HepG2 (cell line): ENCODE measurements around the gene RSAD1. TPM values are rescaled to one million over a fixed set of nuclear protein-coding genes. Genes with fewer than 3 reads are reported as not detected.

Experiments
- ATAC-seq: fragments of 200-7000 bp; cut with Tn5 transposase; 3 replicates; pipeline ENCODE4 v1.9.1; 2020; ENCODE audit warnings: mild to moderate bottlenecking, moderate library complexity
- BruUV-seq: library from RNA; stranded (reverse); fragments of 400-500 nt; replicated peaks from 2 replicates; lab custom pipeline; 2021; lab: Mats Ljungman, UMichigan
- CTCF ChIA-PET: fragments of 300-600 bp; formaldehyde crosslinking; extraction: SDS; loops from one replicate; lab custom pipeline; 2021; ENCODE audit warnings: low total read pairs, inconsistent platforms, low intra/inter-chr PET ratio; lab: Yijun Ruan, JAX
- POLR2A ChIA-PET: fragments of 350-600 bp; sonication (Branson Sonifier 250); formaldehyde crosslinking; loops from one replicate; lab custom pipeline; 2020; ENCODE audit warnings: antibody characterized with exemption, inconsistent platforms; lab: Yijun Ruan, JAX
- DNase-seq: peaks from one replicate; pipeline ENCODE4 v3.0.0-alpha.2; 2015; ENCODE audit warnings: low spot score
- FAIRE-seq: peaks from 3 replicates; lab custom pipeline; 2011; peaks lifted over from hg19 to GRCh38; lab: Jason Lieb, UNC
- H2AFZ ChIP-seq: one replicate; pipeline ENCODE4 v1.6.1; 2011; ENCODE audit warnings: low read length, inconsistent platforms
- H3K27ac ChIP-seq: fragments of 300-600 bp; 3 replicates; pipeline ENCODE4 v1.8.0; 2011; ENCODE audit warnings: mixed run types, mild to moderate bottlenecking, mixed read lengths, low read length, inconsistent platforms; ENCODE audit not compliant: insufficient read depth; ENCODE audit errors: extremely low read length
- H3K27me3 ChIP-seq, 2 experiments: fragments of 200-600 bp in 1 of 2; 2 replicates in 1 of 2; 3 replicates in 1 of 2; pipeline versions ENCODE4 v1.6.0 to v1.8.0; 2011; ENCODE audit warnings: low read length in 2 of 2, mild to moderate bottlenecking in 2 of 2, moderate library complexity in 2 of 2, inconsistent platforms in 1 of 2; ENCODE audit not compliant: insufficient read depth in 2 of 2, control insufficient read depth in 1 of 2
- H3K36me3 ChIP-seq, 2 experiments: fragments of 200-600 bp in 1 of 2; replicated peaks in 1 of 2; 2 replicates in 1 of 2; 3 replicates in 1 of 2; pipeline versions ENCODE4 v1.5.1 to v1.8.0; 2011; ENCODE audit warnings: low read length in 2 of 2, inconsistent platforms in 1 of 2; ENCODE audit not compliant: insufficient read depth in 2 of 2, control insufficient read depth in 1 of 2
- H3K4me1 ChIP-seq: 2 replicates; pipeline ENCODE4 v1.5.1; 2012; ENCODE audit warnings: low read length, inconsistent platforms; ENCODE audit not compliant: insufficient read depth
- H3K4me2 ChIP-seq: 2 replicates; pipeline ENCODE4 v1.6.0; 2011; ENCODE audit warnings: low read depth, low read length, inconsistent platforms
- H3K4me3 ChIP-seq, 3 experiments: fragments of 200-600 bp in 1 of 3; sonication (generic), shearing (Covaris generic) in 1 of 3; replicated peaks in 1 of 3; 2 replicates each; pipeline ENCODE4 v1.5.1; 2011 to 2016; ENCODE audit warnings: low read length in 3 of 3, inconsistent platforms in 2 of 3, low read depth in 2 of 3, mild to moderate bottlenecking in 2 of 3, control low read depth in 1 of 3, mixed read lengths in 1 of 3; ENCODE audit not compliant: insufficient read depth in 1 of 3
- H3K79me2 ChIP-seq: one replicate; pipeline ENCODE4 v1.6.1; 2011; ENCODE audit warnings: low read length, inconsistent platforms; ENCODE audit not compliant: insufficient read depth
- H3K9ac ChIP-seq: 2 replicates; pipeline ENCODE4 v1.6.0; 2011; ENCODE audit warnings: mild to moderate bottlenecking, low read depth, low read length, inconsistent platforms; ENCODE audit not compliant: insufficient read depth
- H3K9me3 ChIP-seq: 2 replicates; pipeline ENCODE4 v1.5.1; 2012; ENCODE audit warnings: mild to moderate bottlenecking, low read length
- H4K20me1 ChIP-seq: 2 replicates; pipeline ENCODE4 v1.6.0; 2011; ENCODE audit warnings: inconsistent platforms, mild to moderate bottlenecking, low read length, moderate library complexity; ENCODE audit not compliant: insufficient read depth
- DMAP1 ChIP-seq: IDR thresholded peaks from 2 replicates; pipeline ENCODE4 v1.6.1; 2016
- FOSL2 ChIP-seq: sonication (generic); formaldehyde crosslinking; IDR thresholded peaks from 2 replicates; pipeline ENCODE4 v1.4.0; 2020; ENCODE audit warnings: missing genetic modification reagents
- NFYB ChIP-seq: sonication (generic); formaldehyde crosslinking; IDR thresholded peaks from 2 replicates; pipeline ENCODE4 v1.4.0; 2020; ENCODE audit warnings: missing genetic modification reagents
- PHF20 ChIP-seq: sonication (generic); formaldehyde crosslinking; IDR thresholded peaks from 2 replicates; pipeline ENCODE4 v1.5.0; 2020; ENCODE audit warnings: mild to moderate bottlenecking, missing genetic modification reagents
- SOX5 ChIP-seq: IDR thresholded peaks from 2 replicates; pipeline ENCODE4 v1.6.1; 2016; ENCODE audit warnings: borderline replicate concordance
- ZNF432 ChIP-seq: sonication (generic); formaldehyde crosslinking; IDR thresholded peaks from 2 replicates; pipeline ENCODE4 v1.5.0; 2020; ENCODE audit warnings: missing genetic modification reagents, mild to moderate bottlenecking, borderline replicate concordance
- ZNF484 ChIP-seq: sonication (generic); formaldehyde crosslinking; IDR thresholded peaks from 2 replicates; pipeline ENCODE4 v1.5.1; 2020; ENCODE audit warnings: mild to moderate bottlenecking, low read depth, missing genetic modification reagents, borderline replicate concordance
- WGBS: methylation state at CpG from one replicate; pipeline ENCODE4 v1.1.6; 2017; ENCODE audit warnings: low lambda C conversion rate; 5-methylcytosine and 5-hydroxymethylcytosine counted together
- in situ Hi-C: cut with HindIII; loops from 2 replicates; pipeline ENCODE4 v1.10.0; 2017; ENCODE audit warnings: low pct_unique_long_range_greater_than_20kb; ENCODE audit not compliant: extremely low pct_ligation_motif_present
- intact Hi-C: fragments of 100-400 bp; cut with micrococcal nuclease; formaldehyde crosslinking; loops from one replicate; pipeline ENCODE4 v1.10.0; 2022; ENCODE audit not compliant: unreplicated experiment
- polyA plus RNA-seq, 8 experiments: library from polyadenylated mRNA; depleted of rRNA in 3 of 8; stranded (reverse) in 7 of 8; unstranded in 1 of 8; fragments of >200 nt; fragmentation: Illumina TruSeq in 4 of 8; extraction: Trizol in 4 of 8; gene quantifications; 2 replicates each; pipeline versions ENCODE4 v1.2.1 to v1.2.3, GENCODE V29; 2011 to 2016; ENCODE audit warnings: low read depth in 4 of 8, missing spikeins in 1 of 8, mixed read lengths in 1 of 8; ENCODE audit not compliant: insufficient read depth in 1 of 8
- total RNA-seq, 5 experiments: library from RNA; depleted of rRNA; stranded (reverse); fragments of >200 nt; fragmentation: Illumina TruSeq; extraction: Trizol; gene quantifications; 2 replicates each; pipeline ENCODE4 v1.2.3, GENCODE V29; 2016; ENCODE audit warnings: low read depth in 1 of 5
- TF ChIP-seq, protein P1 (sequence below): sonication (generic); formaldehyde crosslinking; IDR thresholded peaks from 2 replicates; pipeline ENCODE4 v1.5.0; 2020; ENCODE audit warnings: mild to moderate bottlenecking, missing genetic modification reagents
- TF ChIP-seq, protein P2 (sequence below): sonication (generic); formaldehyde crosslinking; IDR thresholded peaks from 2 replicates; pipeline ENCODE4 v1.4.0; 2020; ENCODE audit warnings: missing genetic modification reagents, borderline replicate concordance
- TF ChIP-seq, protein P3 (sequence below): sonication (generic); formaldehyde crosslinking; IDR thresholded peaks from 2 replicates; pipeline ENCODE4 v1.5.0; 2020; ENCODE audit warnings: mild to moderate bottlenecking, missing genetic modification reagents

Gene RSAD1
- total and polyA plus RNA-seq, 2 of the 13 experiments (the other 11 are each of a cell fraction or from before 2014, with no cell fraction given): 22.7 to 27.7 TPM

DNA sequence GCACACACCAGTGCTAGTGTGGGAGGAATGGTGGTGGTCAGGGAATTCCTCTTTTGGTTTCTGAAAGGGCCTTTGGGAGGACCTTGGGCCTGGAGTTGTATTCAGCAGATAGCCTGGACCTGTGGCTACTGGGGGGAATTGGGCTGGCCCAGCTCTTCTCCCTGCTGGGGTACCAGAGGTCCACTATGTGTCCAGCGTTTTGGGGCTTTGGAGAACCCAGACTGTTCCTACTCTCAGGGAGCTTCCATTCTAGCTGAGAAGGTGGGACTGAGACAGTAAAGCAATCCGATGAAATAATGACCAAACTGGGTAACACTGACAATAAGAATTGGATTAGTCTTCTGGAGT is 56.3 kb downstream of the RSAD1 start:
- H3K36me3 ChIP-seq: no peaks in the 10 kb centered on the region
- no peak for TF ChIP-seq DMAP1 (CRISPR knock-in tag)
- no peak for TF ChIP-seq ZNF484
- no peak for TF ChIP-seq SOX5 (CRISPR knock-in tag)
- TF ChIP-seq, protein P1, sequence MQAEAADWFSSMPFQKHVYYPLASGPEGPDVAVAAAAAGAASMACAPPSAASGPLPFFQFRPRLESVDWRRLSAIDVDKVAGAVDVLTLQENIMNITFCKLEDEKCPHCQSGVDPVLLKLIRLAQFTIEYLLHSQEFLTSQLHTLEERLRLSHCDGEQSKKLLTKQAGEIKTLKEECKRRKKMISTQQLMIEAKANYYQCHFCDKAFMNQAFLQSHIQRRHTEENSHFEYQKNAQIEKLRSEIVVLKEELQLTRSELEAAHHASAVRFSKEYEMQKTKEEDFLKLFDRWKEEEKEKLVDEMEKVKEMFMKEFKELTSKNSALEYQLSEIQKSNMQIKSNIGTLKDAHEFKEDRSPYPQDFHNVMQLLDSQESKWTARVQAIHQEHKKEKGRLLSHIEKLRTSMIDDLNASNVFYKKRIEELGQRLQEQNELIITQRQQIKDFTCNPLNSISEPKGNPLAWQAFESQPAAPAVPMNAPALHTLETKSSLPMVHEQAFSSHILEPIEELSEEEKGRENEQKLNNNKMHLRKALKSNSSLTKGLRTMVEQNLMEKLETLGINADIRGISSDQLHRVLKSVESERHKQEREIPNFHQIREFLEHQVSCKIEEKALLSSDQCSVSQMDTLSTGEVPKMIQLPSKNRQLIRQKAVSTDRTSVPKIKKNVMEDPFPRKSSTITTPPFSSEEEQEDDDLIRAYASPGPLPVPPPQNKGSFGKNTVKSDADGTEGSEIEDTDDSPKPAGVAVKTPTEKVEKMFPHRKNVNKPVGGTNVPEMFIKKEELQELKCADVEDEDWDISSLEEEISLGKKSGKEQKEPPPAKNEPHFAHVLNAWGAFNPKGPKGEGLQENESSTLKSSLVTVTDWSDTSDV (CRISPR knock-in tag): peak; percentile 51; the same call in 1 of the 2 replicates
- TF ChIP-seq FOSL2 (CRISPR knock-in tag): no peak
- TF ChIP-seq PHF20 (CRISPR knock-in tag): no peak
- no peak for TF ChIP-seq ZNF432 (CRISPR knock-in tag)
- H3K27me3 ChIP-seq: peaks cover 5 to 28% of the 10 kb centered on the region in 2 experiments; a peak in 4 of 5 replicates
- POLR2A ChIA-PET: no interaction called here
- DNase-seq: no peak
- CTCF ChIA-PET: no interaction called here
- no peak for FAIRE-seq
- intact Hi-C loops (no loop called here), in situ Hi-C loops (no loop called here)
- no peak overlapping the region for H3K27ac ChIP-seq
- H3K4me2 ChIP-seq: no peak overlapping the region
- no peak overlapping the region for H2AFZ ChIP-seq
- 86% methylated on average over 2 of the region's 2 CpGs for WGBS
- no TSS peak for BruUV-seq
- H3K9ac ChIP-seq: no peak overlapping the region
- H3K9me3 ChIP-seq: no peaks in the 10 kb centered on the region
- peaks cover 77% of the 10 kb centered on the region for H3K4me1 ChIP-seq
- no peaks in the 10 kb centered on the region for H4K20me1 ChIP-seq
- H3K4me3 ChIP-seq: no peak overlapping the region
- no peaks in the 10 kb centered on the region for H3K79me2 ChIP-seq
- no peak for ATAC-seq

DNA sequence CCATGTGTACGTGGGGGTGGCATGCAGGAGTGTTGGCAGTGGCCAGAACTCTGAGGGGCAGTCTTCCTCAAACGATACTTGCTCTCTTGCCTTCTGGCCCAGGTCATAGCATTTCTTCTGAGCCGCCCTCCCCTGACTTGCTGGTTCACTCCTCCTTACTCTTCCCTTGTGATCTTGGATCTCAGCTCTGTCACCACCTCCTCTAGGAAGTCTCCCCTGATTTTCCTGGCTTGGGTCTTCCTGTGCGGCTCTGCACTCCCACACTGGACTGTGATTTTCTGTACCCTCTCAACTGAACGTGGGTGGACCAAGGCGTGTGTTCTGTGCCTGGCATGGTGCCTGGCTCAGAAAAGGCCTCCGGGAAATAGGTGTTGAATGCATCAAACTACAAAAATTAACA is 56.7 kb downstream of the RSAD1 start:
- Histone ChIP-seq H3K4me2 (no peak overlapping the region), H2AFZ (no peak overlapping the region), H3K36me3 (no peaks in the 10 kb centered on the region), H3K27me3 (peaks cover 5 to 27% of the 10 kb centered on the region in 2 experiments; a peak in 4 of 5 replicates), H3K79me2 (no peaks in the 10 kb centered on the region), H3K27ac (no peak overlapping the region), H3K9me3 (no peaks in the 10 kb centered on the region), H3K4me3 (no peak overlapping the region), H3K9ac (no peak overlapping the region), H3K4me1 (peaks cover 80% of the 10 kb centered on the region), H4K20me1 (no peaks in the 10 kb centered on the region)
- in situ Hi-C loops (no loop called here), intact Hi-C loops (no loop called here)
- no TSS peak for BruUV-seq
- ATAC-seq (no peak), DNase-seq (no peak), FAIRE-seq (no peak)
- WGBS: 95% methylated on average over 7 of the region's 7 CpGs
- CTCF ChIA-PET: no interaction called here
- POLR2A ChIA-PET: no interaction called here
- TF ChIP-seq, protein P2, sequence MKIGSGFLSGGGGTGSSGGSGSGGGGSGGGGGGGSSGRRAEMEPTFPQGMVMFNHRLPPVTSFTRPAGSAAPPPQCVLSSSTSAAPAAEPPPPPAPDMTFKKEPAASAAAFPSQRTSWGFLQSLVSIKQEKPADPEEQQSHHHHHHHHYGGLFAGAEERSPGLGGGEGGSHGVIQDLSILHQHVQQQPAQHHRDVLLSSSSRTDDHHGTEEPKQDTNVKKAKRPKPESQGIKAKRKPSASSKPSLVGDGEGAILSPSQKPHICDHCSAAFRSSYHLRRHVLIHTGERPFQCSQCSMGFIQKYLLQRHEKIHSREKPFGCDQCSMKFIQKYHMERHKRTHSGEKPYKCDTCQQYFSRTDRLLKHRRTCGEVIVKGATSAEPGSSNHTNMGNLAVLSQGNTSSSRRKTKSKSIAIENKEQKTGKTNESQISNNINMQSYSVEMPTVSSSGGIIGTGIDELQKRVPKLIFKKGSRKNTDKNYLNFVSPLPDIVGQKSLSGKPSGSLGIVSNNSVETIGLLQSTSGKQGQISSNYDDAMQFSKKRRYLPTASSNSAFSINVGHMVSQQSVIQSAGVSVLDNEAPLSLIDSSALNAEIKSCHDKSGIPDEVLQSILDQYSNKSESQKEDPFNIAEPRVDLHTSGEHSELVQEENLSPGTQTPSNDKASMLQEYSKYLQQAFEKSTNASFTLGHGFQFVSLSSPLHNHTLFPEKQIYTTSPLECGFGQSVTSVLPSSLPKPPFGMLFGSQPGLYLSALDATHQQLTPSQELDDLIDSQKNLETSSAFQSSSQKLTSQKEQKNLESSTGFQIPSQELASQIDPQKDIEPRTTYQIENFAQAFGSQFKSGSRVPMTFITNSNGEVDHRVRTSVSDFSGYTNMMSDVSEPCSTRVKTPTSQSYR (CRISPR knock-in tag): no peak
- no peak for TF ChIP-seq NFYB (CRISPR knock-in tag)
- TF ChIP-seq, protein P3, sequence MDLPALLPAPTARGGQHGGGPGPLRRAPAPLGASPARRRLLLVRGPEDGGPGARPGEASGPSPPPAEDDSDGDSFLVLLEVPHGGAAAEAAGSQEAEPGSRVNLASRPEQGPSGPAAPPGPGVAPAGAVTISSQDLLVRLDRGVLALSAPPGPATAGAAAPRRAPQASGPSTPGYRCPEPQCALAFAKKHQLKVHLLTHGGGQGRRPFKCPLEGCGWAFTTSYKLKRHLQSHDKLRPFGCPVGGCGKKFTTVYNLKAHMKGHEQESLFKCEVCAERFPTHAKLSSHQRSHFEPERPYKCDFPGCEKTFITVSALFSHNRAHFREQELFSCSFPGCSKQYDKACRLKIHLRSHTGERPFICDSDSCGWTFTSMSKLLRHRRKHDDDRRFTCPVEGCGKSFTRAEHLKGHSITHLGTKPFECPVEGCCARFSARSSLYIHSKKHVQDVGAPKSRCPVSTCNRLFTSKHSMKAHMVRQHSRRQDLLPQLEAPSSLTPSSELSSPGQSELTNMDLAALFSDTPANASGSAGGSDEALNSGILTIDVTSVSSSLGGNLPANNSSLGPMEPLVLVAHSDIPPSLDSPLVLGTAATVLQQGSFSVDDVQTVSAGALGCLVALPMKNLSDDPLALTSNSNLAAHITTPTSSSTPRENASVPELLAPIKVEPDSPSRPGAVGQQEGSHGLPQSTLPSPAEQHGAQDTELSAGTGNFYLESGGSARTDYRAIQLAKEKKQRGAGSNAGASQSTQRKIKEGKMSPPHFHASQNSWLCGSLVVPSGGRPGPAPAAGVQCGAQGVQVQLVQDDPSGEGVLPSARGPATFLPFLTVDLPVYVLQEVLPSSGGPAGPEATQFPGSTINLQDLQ: no peak
